Liver (tissue), 9 donors: ENCODE results near the gene CMIP. TPM values are rescaled to one million over a fixed set of nuclear protein-coding genes. Genes with fewer than 3 reads are reported as not detected.

Experiments used
- DNase-seq: peaks from one replicate; pipeline ENCODE4 v3.0.0-alpha.2; 2017; ENCODE audit warnings: low spot score
- H3K27ac ChIP-seq, 2 donors: one replicate each; pipeline ENCODE4 v1.7.0; 2013; ENCODE audit warnings: inconsistent platforms in 2 of 2, low read length in 2 of 2, control low read depth in 1 of 2, low read depth in 1 of 2, mild to moderate bottlenecking in 1 of 2
- H3K27me3 ChIP-seq, 4 donors: one replicate each; pipeline versions ENCODE4 v1.6.1 to v1.7.0; 2013; ENCODE audit warnings: low read length in 3 of 4, inconsistent platforms in 1 of 4, mild to moderate bottlenecking in 1 of 4, moderate library complexity in 1 of 4; ENCODE audit not compliant: control insufficient read depth in 4 of 4, insufficient read depth in 4 of 4
- H3K36me3 ChIP-seq, 4 donors: one replicate each; pipeline versions ENCODE4 v1.6.1 to v1.7.0; 2013; ENCODE audit warnings: low read length in 3 of 4, mild to moderate bottlenecking in 3 of 4, low read depth in 1 of 4, moderate library complexity in 1 of 4; ENCODE audit not compliant: control insufficient read depth in 4 of 4, insufficient read depth in 3 of 4
- H3K4me1 ChIP-seq, 4 donors: one replicate each; pipeline versions ENCODE4 v1.6.1 to v1.7.0; 2013; ENCODE audit warnings: low read length in 3 of 4, mild to moderate bottlenecking in 3 of 4, moderate library complexity in 1 of 4; ENCODE audit not compliant: control insufficient read depth in 4 of 4, insufficient read depth in 4 of 4
- H3K4me3 ChIP-seq, 3 donors: one replicate each; pipeline versions ENCODE4 v1.6.1 to v1.7.0; 2013; ENCODE audit warnings: low read length in 3 of 3, control low read depth in 1 of 3, low read depth in 1 of 3, mild to moderate bottlenecking in 1 of 3
- H3K9ac ChIP-seq, 2 donors: one replicate each; pipeline ENCODE4 v1.7.0; 2013; ENCODE audit warnings: low read length in 2 of 2, mild to moderate bottlenecking in 2 of 2, moderate library complexity in 2 of 2, control low read depth in 1 of 2, low read depth in 1 of 2
- H3K9me3 ChIP-seq, 4 donors: one replicate each; pipeline versions ENCODE4 v1.6.1 to v1.7.0; 2013; ENCODE audit warnings: low read length in 3 of 4; ENCODE audit not compliant: control insufficient read depth in 4 of 4
- ATF3 ChIP-seq: IDR thresholded peaks from 2 replicates; pipeline ENCODE4 v1.6.1; 2016; ENCODE audit warnings: antibody characterized with exemption
- CTCF ChIP-seq: fragments of 150-350 bp; IDR thresholded peaks from 2 replicates; pipeline ENCODE4 v1.5.1; 2017; ENCODE audit warnings: improper control_type of control experiment, low read depth, low read length; ENCODE audit not compliant: missing input control
- EGR1 ChIP-seq, 2 donors: IDR thresholded peaks; 2 replicates each; pipeline ENCODE4 v1.6.1; 2016 to 2018; ENCODE audit warnings: antibody characterized with exemption in 2 of 2, low read depth in 2 of 2
- FOXA1 ChIP-seq: IDR thresholded peaks from 2 replicates; pipeline ENCODE4 v1.6.1; 2016; ENCODE audit warnings: antibody characterized with exemption
- FOXA2 ChIP-seq: IDR thresholded peaks from 2 replicates; pipeline ENCODE4 v1.6.1; 2016; ENCODE audit warnings: antibody characterized with exemption
- GABPA ChIP-seq, 2 donors: IDR thresholded peaks in 1 of 2; conservative IDR thresholded peaks in 1 of 2; 2 replicates each; pipeline ENCODE4 v1.6.1; 2016; ENCODE audit warnings: antibody characterized with exemption in 2 of 2, mild to moderate bottlenecking in 1 of 2, moderate library complexity in 1 of 2
- HNF4A ChIP-seq, 2 donors: conservative IDR thresholded peaks; 2 replicates each; pipeline ENCODE4 v1.6.1; 2016; ENCODE audit warnings: antibody characterized with exemption in 2 of 2, mild to moderate bottlenecking in 2 of 2
- HNF4G ChIP-seq: IDR thresholded peaks from 2 replicates; pipeline ENCODE4 v1.6.1; 2016; ENCODE audit warnings: antibody characterized with exemption
- JUND ChIP-seq, 2 donors: IDR thresholded peaks; 2 replicates each; pipeline ENCODE4 v1.6.1; 2016; ENCODE audit warnings: antibody characterized with exemption in 2 of 2
- NR2F2 ChIP-seq: IDR thresholded peaks from 2 replicates; pipeline ENCODE4 v1.6.1; 2016; ENCODE audit warnings: antibody characterized with exemption
- RAD21 ChIP-seq, 2 donors: IDR thresholded peaks; 2 replicates each; pipeline ENCODE4 v1.6.1; 2016; ENCODE audit warnings: antibody characterized with exemption in 2 of 2, mild to moderate bottlenecking in 2 of 2
- REST ChIP-seq: IDR thresholded peaks from 2 replicates; pipeline ENCODE4 v1.6.1; 2016; ENCODE audit warnings: antibody characterized with exemption, mild to moderate bottlenecking
- RXRA ChIP-seq, 2 donors: IDR thresholded peaks; 2 replicates each; pipeline ENCODE4 v1.6.1; 2017 to 2018; ENCODE audit warnings: antibody characterized with exemption in 2 of 2, mild to moderate bottlenecking in 1 of 2
- SP1 ChIP-seq: IDR thresholded peaks from 2 replicates; pipeline ENCODE4 v1.6.1; 2018; ENCODE audit warnings: antibody characterized with exemption, mild to moderate bottlenecking
- TAF1 ChIP-seq: conservative IDR thresholded peaks from 2 replicates; pipeline ENCODE4 v1.6.1; 2016; ENCODE audit warnings: antibody characterized with exemption, mild to moderate bottlenecking
- YY1 ChIP-seq: IDR thresholded peaks from 2 replicates; pipeline ENCODE4 v1.6.1; 2016; ENCODE audit warnings: antibody characterized with exemption, mild to moderate bottlenecking
- ZBTB33 ChIP-seq: IDR thresholded peaks from 2 replicates; pipeline ENCODE4 v1.6.1; 2016; ENCODE audit warnings: antibody characterized with exemption
- WGBS: extraction: QIAGEN DNeasy Blood & Tissue Kit; methylation state at CpG from one replicate; pipeline ENCODE4 v1.1.7; 2013; 5-methylcytosine and 5-hydroxymethylcytosine counted together
- polyA plus RNA-seq, 2 donors: library from polyadenylated mRNA; stranded (reverse) in 1 of 2; unstranded in 1 of 2; fragments of 200-250 nt in 1 of 2; fragments of >200 nt in 1 of 2; fragmentation: Nextera tagmentation in 1 of 2; extraction: Ambion mirVana in 1 of 2; gene quantifications; one replicate each; pipeline versions ENCODE4 v1.2.1 to v1.2.3, GENCODE V29; 2013 to 2015
- total RNA-seq, 2 donors: library from RNA; depleted of rRNA; stranded (reverse); fragments of >200 nt; gene quantifications; one replicate each; pipeline ENCODE4 v1.2.3, GENCODE V29; 2014
- TF ChIP-seq, protein P1 (sequence below): IDR thresholded peaks from 2 replicates; pipeline ENCODE4 v1.6.1; 2016; ENCODE audit warnings: antibody characterized with exemption
- donor health status: healthy.
- donor health status: healthy.
- donor health status: healthy.
- donor health status: healthy.
- donor health status: healthy.

The CMIP gene
- total and polyA plus RNA-seq, 4 donors, result 1.7 to 15.6 (median 10.1) TPM

DNA sequence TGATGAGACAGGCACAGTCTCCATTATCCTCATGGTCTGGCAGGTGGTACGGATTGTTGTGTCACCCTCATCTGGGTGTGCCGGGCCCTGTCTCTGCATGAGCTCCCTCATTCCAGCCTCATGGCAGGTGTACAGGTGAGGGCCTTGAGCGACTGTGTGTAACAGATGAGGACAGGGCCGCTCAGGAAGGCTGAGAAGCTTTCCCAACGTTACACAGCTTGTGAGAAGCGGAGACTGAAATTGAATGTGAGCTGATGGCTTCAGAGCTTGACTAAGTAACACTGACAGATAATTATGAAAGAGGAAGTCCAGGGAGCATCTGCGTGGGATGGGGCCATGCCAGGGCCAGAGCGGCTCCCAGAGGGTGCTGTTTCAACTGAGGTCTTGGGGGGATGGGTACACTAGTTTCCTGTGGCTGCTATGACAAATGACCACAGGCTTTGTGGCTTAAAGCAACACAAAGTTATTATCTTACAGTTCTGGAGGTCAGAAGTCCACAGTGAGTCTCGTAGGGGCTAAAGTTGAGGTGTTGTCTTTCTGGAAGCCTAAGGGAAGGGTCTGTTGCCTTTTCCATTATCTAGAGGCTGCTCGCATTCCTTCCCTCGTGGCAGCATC is 36.7 kb downstream of the CMIP start:
- Histone ChIP-seq H3K27me3 (no peaks in the 10 kb centered on the region), H3K4me1 (peaks cover 13 to 57% (median 45%) of the 10 kb centered on the region in 4 donors), H3K27ac (peak overlapping the region; percentile 63 to 87), H3K36me3 (no peaks in the 10 kb centered on the region), H3K4me3 (no peak overlapping the region), H3K9me3 (no peaks in the 10 kb centered on the region), H3K9ac (no peak overlapping the region)
- DNase-seq, result no peak
- no peak for TF ChIP-seq GABPA (IDR thresholded peaks at IDR 0.05 in 1 of 2, conservative IDR thresholded peaks at IDR 0.05 in 1 of 2)
- peak in 1 of 2 donors; percentile 55 for TF ChIP-seq JUND (IDR thresholded peaks at IDR 0.05)
- peak; percentile 28 for TF ChIP-seq FOXA2
- TF ChIP-seq CTCF, result peak; percentile 20
- TF ChIP-seq RAD21 (IDR thresholded peaks at IDR 0.05), result peak; percentile 61 to 67
- TF ChIP-seq, protein P1, sequence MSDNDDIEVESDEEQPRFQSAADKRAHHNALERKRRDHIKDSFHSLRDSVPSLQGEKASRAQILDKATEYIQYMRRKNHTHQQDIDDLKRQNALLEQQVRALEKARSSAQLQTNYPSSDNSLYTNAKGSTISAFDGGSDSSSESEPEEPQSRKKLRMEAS, result peak; percentile 93
- TF ChIP-seq ZBTB33, result peak; percentile 40
- TF ChIP-seq REST, result peak; percentile 35
- TF ChIP-seq YY1, result peak; percentile 60
- peak; percentile 68 to 80 for TF ChIP-seq HNF4A (conservative IDR thresholded peaks at IDR 0.05)
- peak; percentile 23 for TF ChIP-seq HNF4G
- no peak for TF ChIP-seq ATF3
- no peak for TF ChIP-seq TAF1
- no peak for TF ChIP-seq NR2F2
- TF ChIP-seq FOXA1, result no peak
- peak; percentile 69 to 89 for TF ChIP-seq EGR1 (IDR thresholded peaks at IDR 0.05; ENCODE audit: low read depth in 2 of 2)
- peak; percentile 61 to 87 for TF ChIP-seq RXRA (IDR thresholded peaks at IDR 0.05)
- TF ChIP-seq SP1, result peak; percentile 58
- 55% methylated on average over 11 of the region's 11 CpGs for WGBS
